Caco-2 (cell line): ENCODE data around the gene CTSF. TPM values are rescaled to one million over a fixed set of nuclear protein-coding genes. Genes with fewer than 3 reads are reported as not detected.

ENCODE experiments used
- BruUV-seq: library from RNA; stranded (reverse); fragments of 400-500 nt; replicated peaks from 2 replicates; lab custom pipeline; 2021; lab: Mats Ljungman, UMichigan
- CTCF ChIA-PET: fragments of 300-600 bp; sonication (Branson Sonifier 250); formaldehyde crosslinking; loops from one replicate; lab custom pipeline; 2022; ENCODE audit warnings: antibody characterized with exemption; lab: Charles Lee
- POLR2A ChIA-PET: fragments of 300-600 bp; sonication (Branson Sonifier 250); formaldehyde crosslinking; loops from one replicate; lab custom pipeline; 2022; ENCODE audit warnings: antibody characterized with exemption; lab: Charles Lee
- DNase-seq, 2 experiments: peaks; one replicate each; pipeline versions ENCODE4 v3.0.0 to v3.0.0-alpha.2; 2020 to 2022
- H3K27me3 ChIP-seq: replicated peaks from 2 replicates; pipeline ENCODE4 v1.6.0; 2011; ENCODE audit warnings: low read length; ENCODE audit not compliant: control insufficient read depth, insufficient read depth
- H3K36me3 ChIP-seq: 2 replicates; pipeline ENCODE4 v1.5.1; 2011; ENCODE audit warnings: low read length; ENCODE audit not compliant: control insufficient read depth, insufficient read depth
- H3K4me1 ChIP-seq: fragments of 250-450 bp; sonication (Bioruptor Pico); 2 replicates; pipeline ENCODE4 v1.5.1; 2020; ENCODE audit warnings: mild to moderate bottlenecking
- H3K4me3 ChIP-seq: 2 replicates; pipeline ENCODE4 v1.5.1; 2011; ENCODE audit warnings: low read depth, mild to moderate bottlenecking, control low read depth, low read length
- H3K9me3 ChIP-seq: fragments of 250-450 bp; sonication (Bioruptor Pico); 2 replicates; pipeline ENCODE4 v1.5.1; 2020; ENCODE audit warnings: mild to moderate bottlenecking, moderate library complexity
- H3K27ac Mint-ChIP-seq: one replicate; pipeline ENCODE4 v1.8.0; 2022; ENCODE audit warnings: mixed read lengths; ENCODE audit not compliant: unreplicated experiment
- H3K27me3 Mint-ChIP-seq: one replicate; pipeline ENCODE4 v1.8.0; 2022; ENCODE audit warnings: mixed read lengths; ENCODE audit not compliant: insufficient read depth, unreplicated experiment
- H3K36me3 Mint-ChIP-seq: one replicate; pipeline ENCODE4 v1.8.0; 2022; ENCODE audit warnings: mild to moderate bottlenecking, mixed read lengths; ENCODE audit not compliant: insufficient read depth, unreplicated experiment
- H3K4me1 Mint-ChIP-seq: one replicate; pipeline ENCODE4 v1.8.0; 2022; ENCODE audit warnings: low read depth, mixed read lengths; ENCODE audit not compliant: unreplicated experiment
- H3K4me3 Mint-ChIP-seq: one replicate; pipeline ENCODE4 v1.8.0; 2022; ENCODE audit warnings: mild to moderate bottlenecking, moderate library complexity, mixed read lengths; ENCODE audit not compliant: unreplicated experiment
- H3K9me3 Mint-ChIP-seq: one replicate; pipeline ENCODE4 v1.8.0; 2022; ENCODE audit warnings: mixed read lengths; ENCODE audit not compliant: unreplicated experiment
- CTCF ChIP-seq, 2 experiments: fragments of 200-600 bp in 1 of 2; IDR thresholded peaks; 1 replicate in 1 of 2; 2 replicates in 1 of 2; pipeline versions ENCODE4 v1.5.1 to v1.8.0; 2011 to 2022; ENCODE audit warnings: antibody characterized with exemption in 1 of 2, control low read depth in 1 of 2, inconsistent platforms in 1 of 2, low read depth in 1 of 2, low read length in 1 of 2, mild to moderate bottlenecking in 1 of 2, moderate library complexity in 1 of 2; ENCODE audit not compliant: insufficient read depth in 1 of 2, severe bottlenecking in 1 of 2, unreplicated experiment in 1 of 2
- intact Hi-C: fragments of 100-400 bp; cut with micrococcal nuclease; formaldehyde crosslinking; loops from one replicate; pipeline ENCODE4 v1.10.0; 2022; ENCODE audit not compliant: unreplicated experiment
- total RNA-seq: library from RNA; stranded (reverse); gene quantifications from 2 replicates; pipeline ENCODE4 v1.2.3, GENCODE V29; 2022

The CTSF gene
- total RNA-seq, 1 experiment from 2014 or later: not detected

GRCh38 chr11:66531841-66532240 lies 36.6 kb downstream of the CTSF start:
- Histone ChIP-seq H3K9me3 (no peaks in the 10 kb centered on the region; the same call in 1 of the 2 replicates), H3K4me3 (no peak overlapping the region), H3K27me3 (no peaks in the 10 kb centered on the region), H3K4me1 (no peaks in the 10 kb centered on the region), H3K36me3 (peaks cover under 1% of the 10 kb centered on the region; the same call in 1 of the 2 replicates)
- intact Hi-C loops: no loop called here
- no peaks in the 10 kb centered on the region for H3K9me3 Mint-ChIP-seq
- CTCF ChIA-PET: no interaction called here
- H3K4me1 Mint-ChIP-seq: no peaks in the 10 kb centered on the region
- no peaks in the 10 kb centered on the region for H3K27me3 Mint-ChIP-seq
- H3K4me3 Mint-ChIP-seq: no peak overlapping the region
- H3K36me3 Mint-ChIP-seq: peaks cover 5% of the 10 kb centered on the region
- no peak for TF ChIP-seq CTCF (IDR thresholded peaks at IDR 0.05; ENCODE audit: insufficient read depth in 1 of 2, low read depth in 1 of 2, low read length in 1 of 2, severe bottlenecking in 1 of 2, unreplicated experiment in 1 of 2)
- no peak overlapping the region for H3K27ac Mint-ChIP-seq
- no TSS peak for BruUV-seq
- POLR2A ChIA-PET: no interaction called here
- no peak for DNase-seq

GRCh38 chr11:66530927-66531709 lies 37.3 kb downstream of the CTSF start:
- no TSS peak for BruUV-seq
- Mint-ChIP-seq H3K36me3 (peaks cover 5% of the 10 kb centered on the region), H3K4me3 (no peak overlapping the region), H3K4me1 (no peaks in the 10 kb centered on the region), H3K27ac (no peak overlapping the region), H3K9me3 (no peaks in the 10 kb centered on the region), H3K27me3 (no peaks in the 10 kb centered on the region)
- ChIA-PET CTCF (no interaction called here), POLR2A (no interaction called here)
- DNase-seq: no peak
- Histone ChIP-seq H3K27me3 (no peaks in the 10 kb centered on the region), H3K4me3 (no peak overlapping the region), H3K4me1 (no peaks in the 10 kb centered on the region), H3K36me3 (no peaks in the 10 kb centered on the region), H3K9me3 (no peaks in the 10 kb centered on the region; the same call in 1 of the 2 replicates)
- intact Hi-C loops: no loop called here
- TF ChIP-seq CTCF (IDR thresholded peaks at IDR 0.05; ENCODE audit: insufficient read depth in 1 of 2, low read depth in 1 of 2, low read length in 1 of 2, severe bottlenecking in 1 of 2, unreplicated experiment in 1 of 2): no peak

- no peaks in the 10 kb centered on the region for H3K4me1 Mint-ChIP-seq
- intact Hi-C loops: no loop called here
These were observed 38.8 kb downstream of the CTSF start for GRCh38 chr11:66529655-66530054.

More at GRCh38 chr11:66529655-66530054, 38.8 kb downstream of the CTSF start:
- H3K36me3 ChIP-seq: no peaks in the 10 kb centered on the region
- ChIA-PET POLR2A (no interaction called here), CTCF (no interaction called here)
- Mint-ChIP-seq H3K4me3 (no peak overlapping the region), H3K36me3 (peaks cover 5% of the 10 kb centered on the region), H3K27me3 (no peaks in the 10 kb centered on the region), H3K27ac (no peak overlapping the region), H3K9me3 (no peaks in the 10 kb centered on the region)
- no peaks in the 10 kb centered on the region for H3K4me1 ChIP-seq
- no peaks in the 10 kb centered on the region; the same call in 1 of the 2 replicates for H3K9me3 ChIP-seq
- H3K4me3 ChIP-seq: no peak overlapping the region
- TF ChIP-seq CTCF (IDR thresholded peaks at IDR 0.05; ENCODE audit: insufficient read depth in 1 of 2, low read depth in 1 of 2, low read length in 1 of 2, severe bottlenecking in 1 of 2, unreplicated experiment in 1 of 2): no peak
- no peak for DNase-seq
- no TSS peak for BruUV-seq
- H3K27me3 ChIP-seq: no peaks in the 10 kb centered on the region
